ENCODE results near the gene SLX9. TPM values are rescaled to one million over a fixed set of nuclear protein-coding genes. Genes with fewer than 3 reads are reported as not detected.

Gene SLX9
- polyA plus RNA-seq, 1 of the 3 experiments (the other 2 are of a cell fraction), result 42.9 TPM

DNA sequence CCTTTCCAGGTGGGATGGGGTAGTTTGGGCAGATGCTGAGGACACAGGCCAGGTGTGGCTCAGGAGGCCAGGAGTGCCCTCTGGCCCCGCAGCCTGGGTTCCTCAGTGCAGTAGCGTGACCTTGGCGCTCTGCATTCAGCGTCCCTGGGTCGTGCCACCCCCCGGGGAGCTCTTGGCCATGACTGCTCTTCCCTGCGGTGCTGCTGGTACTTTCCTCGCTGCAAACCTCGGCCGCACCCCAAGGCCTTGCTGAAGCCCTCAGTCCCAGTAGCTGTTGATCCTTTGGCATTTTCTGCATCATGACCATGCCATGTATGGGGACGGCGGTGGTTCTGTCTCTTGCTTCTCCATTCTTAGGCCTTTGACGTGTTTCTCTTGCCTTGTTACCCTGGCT is 13.8 kb downstream of the SLX9 start:
- H3K9me3 ChIP-seq, result no peaks in the 10 kb centered on the region
- TF ChIP-seq, protein P1, sequence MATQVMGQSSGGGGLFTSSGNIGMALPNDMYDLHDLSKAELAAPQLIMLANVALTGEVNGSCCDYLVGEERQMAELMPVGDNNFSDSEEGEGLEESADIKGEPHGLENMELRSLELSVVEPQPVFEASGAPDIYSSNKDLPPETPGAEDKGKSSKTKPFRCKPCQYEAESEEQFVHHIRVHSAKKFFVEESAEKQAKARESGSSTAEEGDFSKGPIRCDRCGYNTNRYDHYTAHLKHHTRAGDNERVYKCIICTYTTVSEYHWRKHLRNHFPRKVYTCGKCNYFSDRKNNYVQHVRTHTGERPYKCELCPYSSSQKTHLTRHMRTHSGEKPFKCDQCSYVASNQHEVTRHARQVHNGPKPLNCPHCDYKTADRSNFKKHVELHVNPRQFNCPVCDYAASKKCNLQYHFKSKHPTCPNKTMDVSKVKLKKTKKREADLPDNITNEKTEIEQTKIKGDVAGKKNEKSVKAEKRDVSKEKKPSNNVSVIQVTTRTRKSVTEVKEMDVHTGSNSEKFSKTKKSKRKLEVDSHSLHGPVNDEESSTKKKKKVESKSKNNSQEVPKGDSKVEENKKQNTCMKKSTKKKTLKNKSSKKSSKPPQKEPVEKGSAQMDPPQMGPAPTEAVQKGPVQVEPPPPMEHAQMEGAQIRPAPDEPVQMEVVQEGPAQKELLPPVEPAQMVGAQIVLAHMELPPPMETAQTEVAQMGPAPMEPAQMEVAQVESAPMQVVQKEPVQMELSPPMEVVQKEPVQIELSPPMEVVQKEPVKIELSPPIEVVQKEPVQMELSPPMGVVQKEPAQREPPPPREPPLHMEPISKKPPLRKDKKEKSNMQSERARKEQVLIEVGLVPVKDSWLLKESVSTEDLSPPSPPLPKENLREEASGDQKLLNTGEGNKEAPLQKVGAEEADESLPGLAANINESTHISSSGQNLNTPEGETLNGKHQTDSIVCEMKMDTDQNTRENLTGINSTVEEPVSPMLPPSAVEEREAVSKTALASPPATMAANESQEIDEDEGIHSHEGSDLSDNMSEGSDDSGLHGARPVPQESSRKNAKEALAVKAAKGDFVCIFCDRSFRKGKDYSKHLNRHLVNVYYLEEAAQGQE (IDR thresholded peaks at IDR 0.05; ENCODE audit: low read depth, low read length), result no peak
- TF ChIP-seq TEAD4 (IDR thresholded peaks at IDR 0.05; ENCODE audit: borderline replicate concordance, insufficient read depth) (no peak), USF1 (IDR thresholded peaks at IDR 0.05; ENCODE audit: borderline replicate concordance, low read depth) (no peak), NRF1 (IDR thresholded peaks at IDR 0.05; ENCODE audit: low read depth, low read length) (no peak), MAX (IDR thresholded peaks at IDR 0.05; ENCODE audit: low read depth) (no peak), POLR2AphosphoS5 (IDR thresholded peaks at IDR 0.05; ENCODE audit: low read depth, low read length) (no peak), FOSL2 (IDR thresholded peaks at IDR 0.05; ENCODE audit: borderline replicate concordance, low read depth) (no peak), TAF1 (IDR thresholded peaks at IDR 0.05; ENCODE audit: borderline replicate concordance, low read depth, low read length) (no peak), CHD2 (IDR thresholded peaks at IDR 0.05; ENCODE audit: low read length, partially characterized antibody) (no peak), TCF12 (IDR thresholded peaks at IDR 0.05) (no peak), GATA2 (CRISPR knock-in tag; IDR thresholded peaks at IDR 0.05) (no peak), MXI1 (IDR thresholded peaks at IDR 0.05; ENCODE audit: low read depth, low read length) (no peak), RAD21 (IDR thresholded peaks at IDR 0.05; ENCODE audit: low read length) (no peak), JUND (IDR thresholded peaks at IDR 0.05) (no peak)
- TF ChIP-seq, protein P2, sequence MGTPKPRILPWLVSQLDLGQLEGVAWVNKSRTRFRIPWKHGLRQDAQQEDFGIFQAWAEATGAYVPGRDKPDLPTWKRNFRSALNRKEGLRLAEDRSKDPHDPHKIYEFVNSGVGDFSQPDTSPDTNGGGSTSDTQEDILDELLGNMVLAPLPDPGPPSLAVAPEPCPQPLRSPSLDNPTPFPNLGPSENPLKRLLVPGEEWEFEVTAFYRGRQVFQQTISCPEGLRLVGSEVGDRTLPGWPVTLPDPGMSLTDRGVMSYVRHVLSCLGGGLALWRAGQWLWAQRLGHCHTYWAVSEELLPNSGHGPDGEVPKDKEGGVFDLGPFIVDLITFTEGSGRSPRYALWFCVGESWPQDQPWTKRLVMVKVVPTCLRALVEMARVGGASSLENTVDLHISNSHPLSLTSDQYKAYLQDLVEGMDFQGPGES (IDR thresholded peaks at IDR 0.05; ENCODE audit: low read depth, low read length), result no peak
- 97% methylated on average over 8 of the region's 13 CpGs for WGBS (ENCODE audit: low lambda C conversion rate)
- no peaks in the 10 kb centered on the region for H3F3A ChIP-seq (replicated peaks; ENCODE audit: insufficient read depth)
- H3K27ac ChIP-seq (ENCODE audit: low read depth in 2 of 2, low read length in 1 of 2), result no peak overlapping the region
- DNase-seq, result no peak
- H2AFZ ChIP-seq (ENCODE audit: low read depth), result no peak overlapping the region
- H3K36me3 ChIP-seq (replicated peaks in 1 of 2; ENCODE audit: control insufficient read depth in 1 of 2, insufficient read depth in 2 of 2, low read length in 1 of 2), result peaks cover 4 to 47% of the 10 kb centered on the region in 2 experiments
- peaks cover 13% of the 10 kb centered on the region for H4K20me1 ChIP-seq (ENCODE audit: insufficient read depth)
- ChIA-PET CTCF (interaction anchor here (1.0 to 16.8 kb wide), 5 partner anchors 10 to 185 kb away, joined by 3 to 357 read pairs (median 6); no protein-coding TSS in a partner anchor), POLR2A (no interaction called here)
- no peak overlapping the region for H3K9ac ChIP-seq
- H3K4me3 ChIP-seq (ENCODE audit: low read depth in 2 of 2, low read length in 1 of 2), result no peak overlapping the region
- peaks cover 0 to 8% of the 10 kb centered on the region in 2 experiments; a peak in 2 of 4 replicates for H3K4me1 ChIP-seq (ENCODE audit: control insufficient read depth in 1 of 2, insufficient read depth in 2 of 2, low read depth in 1 of 2, low read length in 1 of 2)
- H3K4me2 ChIP-seq, result no peak overlapping the region
- peaks cover 47% of the 10 kb centered on the region; the same call in 1 of the 2 replicates for H3K79me2 ChIP-seq (ENCODE audit: insufficient read depth)
- H3K9me2 ChIP-seq, result no peaks in the 10 kb centered on the region
- H3K27me3 ChIP-seq (ENCODE audit: insufficient read depth), result no peaks in the 10 kb centered on the region

All from SK-N-SH (cell line).